Neural progenitor cell (in vitro differentiated cells): Measurements from ENCODE around the gene PRKCE. TPM values are rescaled to one million over a fixed set of nuclear protein-coding genes. Genes with fewer than 3 reads are reported as not detected.

Experiments used
- DNase-seq: peaks from one replicate; pipeline ENCODE4 v3.0.0-alpha.2; 2016; ENCODE audit warnings: low spot score
- H2AFZ ChIP-seq: fragments of 200-600 bp; sonication (generic); replicated peaks from 2 replicates; pipeline ENCODE4 v1.6.1; 2016; ENCODE audit warnings: antibody characterized with exemption
- H3F3A ChIP-seq: fragments of 200-600 bp; sonication (generic); 2 replicates; pipeline ENCODE4 v1.6.1; 2016; ENCODE audit warnings: antibody characterized with exemption, low read depth
- H3K27ac ChIP-seq: fragments of 200-600 bp; sonication (generic); 2 replicates; pipeline ENCODE4 v1.5.1; 2016; ENCODE audit warnings: mild to moderate bottlenecking
- H3K27me3 ChIP-seq: fragments of 200-600 bp; sonication (generic); 2 replicates; pipeline ENCODE4 v1.6.1; 2016; ENCODE audit warnings: mild to moderate bottlenecking, moderate library complexity
- H3K36me3 ChIP-seq: fragments of 200-600 bp; sonication (generic); 2 replicates; pipeline ENCODE4 v1.5.1; 2016
- H3K4me1 ChIP-seq: fragments of 200-600 bp; sonication (generic); 2 replicates; pipeline ENCODE4 v1.6.1; 2016; ENCODE audit warnings: mixed run types
- H3K4me2 ChIP-seq: fragments of 200-600 bp; sonication (generic); 2 replicates; pipeline ENCODE4 v1.6.1; 2016
- H3K4me3 ChIP-seq: fragments of 200-600 bp; sonication (generic); 2 replicates; pipeline ENCODE4 v1.5.1; 2016
- H3K79me2 ChIP-seq: fragments of 200-600 bp; sonication (generic); 2 replicates; pipeline ENCODE4 v1.6.1; 2016; ENCODE audit warnings: low read depth
- H3K9ac ChIP-seq: fragments of 200-600 bp; sonication (generic); 2 replicates; pipeline ENCODE4 v1.6.1; 2016
- H3K9me3 ChIP-seq: fragments of 200-600 bp; sonication (generic); 2 replicates; pipeline ENCODE4 v1.5.1; 2016; ENCODE audit warnings: low read depth
- H4K20me1 ChIP-seq: fragments of 200-600 bp; sonication (generic); 2 replicates; pipeline ENCODE4 v1.6.1; 2016; ENCODE audit warnings: low read depth
- H3K27ac Mint-ChIP-seq: 3 replicates; pipeline ENCODE4 v1.8.0; 2021; ENCODE audit warnings: mixed read lengths
- H3K27me3 Mint-ChIP-seq: 2 replicates; pipeline ENCODE4 v1.8.0; 2022; ENCODE audit warnings: low read depth, mild to moderate bottlenecking, inconsistent platforms, moderate library complexity, mixed read lengths; ENCODE audit not compliant: insufficient read depth
- H3K36me3 Mint-ChIP-seq: 3 replicates; pipeline ENCODE4 v1.8.0; 2021; ENCODE audit warnings: mixed read lengths
- H3K4me1 Mint-ChIP-seq: 3 replicates; pipeline ENCODE4 v1.8.0; 2021; ENCODE audit warnings: mixed read lengths
- H3K4me3 Mint-ChIP-seq: 3 replicates; pipeline ENCODE4 v1.8.0; 2021; ENCODE audit warnings: mild to moderate bottlenecking, moderate library complexity, mixed read lengths
- H3K9me3 Mint-ChIP-seq: 3 replicates; pipeline ENCODE4 v1.8.0; 2020; ENCODE audit warnings: mixed read lengths
- EZH2 ChIP-seq: fragments of 200-600 bp; sonication (generic); IDR thresholded peaks from 2 replicates; pipeline ENCODE4 v1.6.1; 2017; ENCODE audit warnings: antibody characterized with exemption, mild to moderate bottlenecking, moderate library complexity
- EZH2phosphoT487 ChIP-seq: fragments of 200-600 bp; sonication (generic); IDR thresholded peaks from 2 replicates; pipeline ENCODE4 v1.6.1; 2017; ENCODE audit warnings: antibody characterized with exemption
- total RNA-seq: library from RNA; depleted of rRNA; stranded (reverse); fragments of >200 nt; gene quantifications from 2 replicates; pipeline ENCODE4 v1.2.3, GENCODE V29; 2015; ENCODE audit warnings: low replicate concordance
- TF ChIP-seq, protein P1 (sequence below): fragments of 200-600 bp; sonication (generic); IDR thresholded peaks from 2 replicates; pipeline ENCODE4 v1.5.1; 2017; ENCODE audit warnings: antibody characterized with exemption, mild to moderate bottlenecking

The PRKCE gene
- total RNA-seq, 1 donor from 2014 or later, result 4.1 TPM

DNA sequence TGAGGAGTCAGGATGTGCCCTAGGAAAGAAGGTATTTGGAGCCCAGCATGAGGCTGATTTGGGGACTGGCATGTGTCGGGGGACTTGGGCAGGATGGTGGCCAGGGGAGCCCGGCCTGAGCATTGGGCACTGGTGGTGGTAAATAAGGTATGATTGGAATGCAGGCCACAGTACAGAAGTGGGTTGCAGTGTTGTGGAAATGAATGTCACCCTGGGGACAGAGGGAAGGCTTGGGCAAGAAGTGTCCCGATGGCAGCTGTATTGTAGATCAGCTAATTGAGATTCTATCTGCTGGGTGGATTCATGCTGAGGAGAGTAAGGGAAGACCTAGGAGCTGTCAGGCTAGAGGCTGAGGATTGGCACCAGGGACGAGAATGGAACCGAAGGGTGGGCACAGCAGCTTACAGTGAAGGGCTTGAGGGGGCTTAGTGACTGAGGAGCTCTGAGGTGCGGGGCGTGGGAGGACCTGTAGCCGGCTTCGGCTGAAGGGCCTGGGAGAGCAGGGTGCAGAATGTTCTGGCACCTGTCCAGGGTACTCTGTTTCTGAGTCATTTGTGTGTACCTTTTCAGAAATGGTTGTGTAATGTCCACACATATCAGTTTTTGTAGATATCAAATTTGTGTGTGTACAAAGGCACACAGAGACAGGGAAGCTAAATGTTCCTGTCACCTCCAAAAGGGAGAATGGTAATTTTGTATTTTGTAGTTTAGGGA is 170.2 kb downstream of the PRKCE start:
- Histone ChIP-seq H2AFZ (no peak overlapping the region), H3K79me2 (no peaks in the 10 kb centered on the region), H3K27ac (no peak overlapping the region), H3K4me1 (peaks cover 24% of the 10 kb centered on the region), H3K9ac (no peak overlapping the region), H4K20me1 (no peaks in the 10 kb centered on the region), H3K27me3 (no peaks in the 10 kb centered on the region), H3K9me3 (no peaks in the 10 kb centered on the region), H3K36me3 (no peaks in the 10 kb centered on the region), H3K4me3 (no peak overlapping the region), H3F3A (peaks cover 16% of the 10 kb centered on the region), H3K4me2 (no peak overlapping the region)
- no peak for DNase-seq
- no peak overlapping the region for H3K4me3 Mint-ChIP-seq
- peaks cover 2% of the 10 kb centered on the region for H3K36me3 Mint-ChIP-seq
- H3K27ac Mint-ChIP-seq, result no peak overlapping the region
- H3K4me1 Mint-ChIP-seq, result peaks cover 30% of the 10 kb centered on the region
- TF ChIP-seq EZH2 (no peak), EZH2phosphoT487 (no peak)
- TF ChIP-seq, protein P1, sequence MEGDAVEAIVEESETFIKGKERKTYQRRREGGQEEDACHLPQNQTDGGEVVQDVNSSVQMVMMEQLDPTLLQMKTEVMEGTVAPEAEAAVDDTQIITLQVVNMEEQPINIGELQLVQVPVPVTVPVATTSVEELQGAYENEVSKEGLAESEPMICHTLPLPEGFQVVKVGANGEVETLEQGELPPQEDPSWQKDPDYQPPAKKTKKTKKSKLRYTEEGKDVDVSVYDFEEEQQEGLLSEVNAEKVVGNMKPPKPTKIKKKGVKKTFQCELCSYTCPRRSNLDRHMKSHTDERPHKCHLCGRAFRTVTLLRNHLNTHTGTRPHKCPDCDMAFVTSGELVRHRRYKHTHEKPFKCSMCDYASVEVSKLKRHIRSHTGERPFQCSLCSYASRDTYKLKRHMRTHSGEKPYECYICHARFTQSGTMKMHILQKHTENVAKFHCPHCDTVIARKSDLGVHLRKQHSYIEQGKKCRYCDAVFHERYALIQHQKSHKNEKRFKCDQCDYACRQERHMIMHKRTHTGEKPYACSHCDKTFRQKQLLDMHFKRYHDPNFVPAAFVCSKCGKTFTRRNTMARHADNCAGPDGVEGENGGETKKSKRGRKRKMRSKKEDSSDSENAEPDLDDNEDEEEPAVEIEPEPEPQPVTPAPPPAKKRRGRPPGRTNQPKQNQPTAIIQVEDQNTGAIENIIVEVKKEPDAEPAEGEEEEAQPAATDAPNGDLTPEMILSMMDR, result no peak
- H3K27me3 Mint-ChIP-seq, result peaks cover 6% of the 10 kb centered on the region
- H3K9me3 Mint-ChIP-seq, result no peaks in the 10 kb centered on the region

DNA sequence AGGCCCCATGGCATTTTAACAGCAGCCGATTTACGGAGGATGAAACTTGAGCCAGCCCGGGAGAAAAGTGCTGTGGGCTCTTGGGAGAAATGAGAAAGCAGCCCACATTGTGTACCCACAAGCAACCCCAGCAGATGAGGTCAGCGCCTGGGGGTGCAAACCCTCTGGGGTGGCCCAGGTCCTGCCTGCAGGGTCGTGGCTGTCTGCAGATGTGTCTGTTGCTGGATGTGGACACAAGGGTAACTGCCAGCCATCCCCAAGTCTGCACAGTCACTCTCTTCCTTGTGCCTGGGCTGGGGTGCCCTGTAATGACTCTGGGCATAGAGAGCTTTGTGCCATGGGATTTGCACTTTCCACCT is 170.8 kb downstream of the PRKCE start:
- Mint-ChIP-seq H3K4me1 (peaks cover 29% of the 10 kb centered on the region), H3K4me3 (no peak overlapping the region), H3K27ac (no peak overlapping the region), H3K27me3 (peaks cover 6% of the 10 kb centered on the region), H3K36me3 (peaks cover 2% of the 10 kb centered on the region), H3K9me3 (no peaks in the 10 kb centered on the region)
- DNase-seq, result no peak
- H4K20me1 ChIP-seq, result no peaks in the 10 kb centered on the region
- no peak overlapping the region for H2AFZ ChIP-seq
- no peak overlapping the region for H3K9ac ChIP-seq
- no peaks in the 10 kb centered on the region for H3K36me3 ChIP-seq
- H3K4me3 ChIP-seq, result no peak overlapping the region
- H3K4me1 ChIP-seq, result peaks cover 24% of the 10 kb centered on the region
- no peaks in the 10 kb centered on the region for H3K79me2 ChIP-seq
- no peaks in the 10 kb centered on the region for H3K9me3 ChIP-seq
- H3K27me3 ChIP-seq, result no peaks in the 10 kb centered on the region
- no peak overlapping the region for H3K4me2 ChIP-seq
- TF ChIP-seq EZH2phosphoT487, result no peak
- TF ChIP-seq, protein P1, result no peak
- no peak for TF ChIP-seq EZH2
- H3K27ac ChIP-seq, result no peak overlapping the region
- H3F3A ChIP-seq, result peaks cover 16% of the 10 kb centered on the region

DNA sequence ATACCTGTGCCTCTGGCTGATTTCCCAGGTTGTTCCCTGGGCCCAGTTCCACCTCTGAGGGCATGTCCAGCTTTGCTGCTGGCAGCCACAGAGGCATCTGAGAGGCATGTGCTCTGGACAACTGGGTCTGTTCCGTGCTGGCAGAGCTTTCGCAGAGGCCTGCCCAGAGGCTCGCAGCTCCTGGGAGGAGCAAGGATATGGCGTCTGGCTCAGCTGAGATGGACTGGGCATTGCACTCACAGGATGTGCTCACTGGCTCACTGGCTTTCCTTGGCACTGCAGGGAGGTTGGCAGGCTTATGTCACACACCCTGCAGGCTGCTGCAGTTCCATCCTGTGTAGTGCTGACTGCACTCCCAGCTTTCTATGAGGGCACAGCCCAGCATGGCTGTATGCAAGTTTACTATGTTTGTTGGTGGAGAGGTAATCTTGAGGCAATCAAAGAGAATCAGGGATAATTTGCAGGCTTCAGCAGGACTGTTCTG is 172.3 kb downstream of the PRKCE start:
- DNase-seq, result peak; percentile 34
- Histone ChIP-seq H3K4me1 (peaks cover 17% of the 10 kb centered on the region), H3K9ac (no peak overlapping the region), H3K27ac (no peak overlapping the region), H4K20me1 (no peaks in the 10 kb centered on the region), H3F3A (peaks cover 16% of the 10 kb centered on the region), H3K79me2 (no peaks in the 10 kb centered on the region), H3K27me3 (no peaks in the 10 kb centered on the region), H3K4me3 (no peak overlapping the region), H3K4me2 (peak overlapping the region; percentile 28), H2AFZ (no peak overlapping the region), H3K9me3 (no peaks in the 10 kb centered on the region), H3K36me3 (no peaks in the 10 kb centered on the region)
- Mint-ChIP-seq H3K27ac (no peak overlapping the region), H3K4me1 (peaks cover 29% of the 10 kb centered on the region), H3K36me3 (peaks cover 2% of the 10 kb centered on the region), H3K4me3 (no peak overlapping the region), H3K9me3 (no peaks in the 10 kb centered on the region), H3K27me3 (peaks cover 6% of the 10 kb centered on the region)
- TF ChIP-seq, protein P1, result no peak
- TF ChIP-seq EZH2 (no peak), EZH2phosphoT487 (no peak)
